HCT116 (cell line): ENCODE results near the gene C21orf91. TPM values are rescaled to one million over a fixed set of nuclear protein-coding genes. Genes with fewer than 3 reads are reported as not detected.

ENCODE experiments used
- ATAC-seq: fragments of 200-7000 bp; cut with Tn5 transposase; 2 replicates; pipeline ENCODE4 v1.9.1; 2020; ENCODE audit warnings: mild to moderate bottlenecking, moderate library complexity
- BruUV-seq: library from RNA; stranded (reverse); fragments of 400-500 nt; replicated peaks from 2 replicates; lab custom pipeline; 2021; lab: Mats Ljungman, UMichigan
- CTCF ChIA-PET: fragments of 300-600 bp; sonication (Branson Sonifier 250); formaldehyde crosslinking; loops from one replicate; lab custom pipeline; 2021; ENCODE audit warnings: antibody characterized with exemption; lab: Charles Lee
- POLR2A ChIA-PET: fragments of 300-600, 350-600 bp; sonication (Branson Sonifier 250); formaldehyde crosslinking; loops from one replicate; lab custom pipeline; 2021; ENCODE audit warnings: antibody characterized with exemption; lab: Charles Lee
- RAD21 ChIA-PET, 2 experiments: fragments of 300-600 bp; sonication (Branson Sonifier 250); formaldehyde crosslinking; loops; one replicate each; lab custom pipeline; 2023; ENCODE audit warnings: low total read pairs in 2 of 2; ENCODE audit not compliant: uncharacterized antibody in 2 of 2, unreplicated experiment in 2 of 2, low non-redundant PET in 1 of 2; lab: Charles Lee
- DNase-seq: peaks from one replicate; pipeline ENCODE4 v3.0.0-alpha.2; 2010; ENCODE audit warnings: low read depth, low spot score
- H2AFZ ChIP-seq: fragments of 200-600 bp; shearing (Covaris generic), sonication (generic); 2 replicates; pipeline ENCODE4 v1.6.1; 2017; ENCODE audit warnings: low read depth, mixed run types, mixed read lengths, antibody characterized with exemption, low read length; ENCODE audit not compliant: poor library complexity, severe bottlenecking
- H3K27ac ChIP-seq: 2 replicates; pipeline ENCODE4 v1.5.1; 2012; ENCODE audit warnings: low read depth, low read length
- H3K27me3 ChIP-seq: fragments of 200-600 bp; sonication (generic); 2 replicates; pipeline ENCODE4 v1.6.1; 2016; ENCODE audit warnings: mixed run types, low read length, mixed read lengths; ENCODE audit not compliant: insufficient read depth
- H3K36me3 ChIP-seq, 2 experiments: fragments of 200-500 bp in 1 of 2; fragments of 200-600 bp in 1 of 2; sonication (Bioruptor generic) in 1 of 2; sonication (generic) in 1 of 2; 2 replicates each; pipeline versions ENCODE4 v1.5.1 to v1.6.1; 2014 to 2016; ENCODE audit warnings: low read length in 2 of 2, inconsistent platforms in 1 of 2, mixed read lengths in 1 of 2, mixed run types in 1 of 2; ENCODE audit not compliant: insufficient read depth in 2 of 2, control insufficient read depth in 1 of 2
- H3K4me1 ChIP-seq, 2 experiments: fragments of 200-600 bp in 1 of 2; sonication (generic) in 1 of 2; 2 replicates each; pipeline versions ENCODE4 v1.5.1 to v1.6.1; 2012 to 2017; ENCODE audit warnings: low read length in 2 of 2, inconsistent platforms in 1 of 2, mild to moderate bottlenecking in 1 of 2, mixed read lengths in 1 of 2, mixed run types in 1 of 2, moderate library complexity in 1 of 2; ENCODE audit not compliant: insufficient read depth in 2 of 2, control insufficient read depth in 1 of 2
- H3K4me2 ChIP-seq: fragments of 200-600 bp; sonication (generic); 2 replicates; pipeline ENCODE4 v1.6.1; 2017; ENCODE audit warnings: mixed run types, low read length, mixed read lengths
- H3K4me3 ChIP-seq, 2 experiments: fragments of 200-600 bp in 1 of 2; sonication (generic) in 1 of 2; replicated peaks in 1 of 2; 2 replicates each; pipeline ENCODE4 v1.5.1; 2011 to 2016; ENCODE audit warnings: low read length in 2 of 2, control low read depth in 1 of 2, low read depth in 1 of 2, mild to moderate bottlenecking in 1 of 2, mixed read lengths in 1 of 2, mixed run types in 1 of 2
- H3K79me2 ChIP-seq: fragments of 200-600 bp; sonication (generic); 2 replicates; pipeline ENCODE4 v1.6.1; 2017; ENCODE audit warnings: mild to moderate bottlenecking, mixed run types, low read length, moderate library complexity, mixed read lengths; ENCODE audit not compliant: insufficient read depth
- H3K9ac ChIP-seq: fragments of 200-600 bp; sonication (generic); 2 replicates; pipeline ENCODE4 v1.6.1; 2016; ENCODE audit warnings: low read length, mixed read lengths
- H3K9me2 ChIP-seq: fragments of 200-600 bp; sonication (generic), shearing (Covaris generic); 2 replicates; pipeline ENCODE4 v1.6.1; 2017; ENCODE audit warnings: mixed run types, mild to moderate bottlenecking, moderate library complexity; ENCODE audit not compliant: insufficient read depth
- H3K9me3 ChIP-seq, 2 experiments: fragments of 200-500 bp in 1 of 2; fragments of 200-600 bp in 1 of 2; sonication (Bioruptor generic) in 1 of 2; sonication (generic) in 1 of 2; 2 replicates each; pipeline ENCODE4 v1.6.1; 2014 to 2017; ENCODE audit warnings: low read length in 2 of 2, mixed read lengths in 2 of 2, inconsistent platforms in 1 of 2, low read depth in 1 of 2, mild to moderate bottlenecking in 1 of 2, mixed run types in 1 of 2, moderate library complexity in 1 of 2; ENCODE audit not compliant: control insufficient read depth in 1 of 2, insufficient read depth in 1 of 2
- H4K20me1 ChIP-seq: fragments of 200-600 bp; sonication (generic), shearing (Covaris generic); 2 replicates; pipeline ENCODE4 v1.6.1; 2017; ENCODE audit warnings: mixed run types, mild to moderate bottlenecking, moderate library complexity; ENCODE audit not compliant: insufficient read depth
- CBX3 ChIP-seq: IDR thresholded peaks from 2 replicates; pipeline ENCODE4 v1.6.1; 2012; ENCODE audit warnings: low read depth
- CEBPB ChIP-seq: IDR thresholded peaks from 2 replicates; pipeline ENCODE4 v1.6.1; 2012; ENCODE audit warnings: low read depth
- EGR1 ChIP-seq: IDR thresholded peaks from 2 replicates; pipeline ENCODE4 v1.6.1; 2012; ENCODE audit warnings: low read depth
- FOSL1 ChIP-seq: IDR thresholded peaks from 2 replicates; pipeline ENCODE4 v1.6.1; 2012; ENCODE audit warnings: low read depth
- POLR2AphosphoS5 ChIP-seq: IDR thresholded peaks from 2 replicates; pipeline ENCODE4 v1.6.1; 2011; ENCODE audit warnings: mild to moderate bottlenecking, low read depth, low read length, moderate library complexity
- RAD21 ChIP-seq: IDR thresholded peaks from 2 replicates; pipeline ENCODE4 v1.6.1; 2012; ENCODE audit warnings: low read depth, mild to moderate bottlenecking
- SRF ChIP-seq: IDR thresholded peaks from 2 replicates; pipeline ENCODE4 v1.6.1; 2012; ENCODE audit warnings: low read depth
- TCF7L2 ChIP-seq: IDR thresholded peaks from 2 replicates; pipeline ENCODE4 v1.7.0; 2011; ENCODE audit warnings: borderline replicate concordance, inconsistent platforms; ENCODE audit not compliant: insufficient read depth, insufficient read length; ENCODE audit errors: extremely low read depth
- ZNF274 ChIP-seq: fragments of 200-500 bp; sonication (Bioruptor generic); IDR thresholded peaks from 2 replicates; pipeline ENCODE4 v1.6.1; 2014; ENCODE audit warnings: mild to moderate bottlenecking, low read depth, low read length, inconsistent platforms
- intact Hi-C: fragments of 100-400 bp; cut with micrococcal nuclease; formaldehyde crosslinking; loops from 2 replicates; pipeline ENCODE4 v1.10.0; 2022
- total RNA-seq: library from RNA; stranded (reverse); gene quantifications from one replicate; pipeline ENCODE4 v1.2.1, GENCODE V29; 2021; ENCODE audit not compliant: unreplicated experiment
- TF ChIP-seq, protein P1 (sequence below), 3 experiments: fragments of 200-600 bp in 1 of 3; sonication (generic) in 1 of 3; IDR thresholded peaks in 2 of 3; conservative IDR thresholded peaks in 1 of 3; 2 replicates each; pipeline ENCODE4 v1.5.1; 2012 to 2017; ENCODE audit warnings: low read depth in 2 of 3, low read length in 2 of 3, antibody characterized with exemption in 1 of 3, borderline replicate concordance in 1 of 3, control low read depth in 1 of 3, mild to moderate bottlenecking in 1 of 3, mixed read lengths in 1 of 3, mixed run types in 1 of 3, moderate library complexity in 1 of 3; ENCODE audit not compliant: insufficient read depth in 1 of 3
- TF ChIP-seq, protein P2 (sequence below): IDR thresholded peaks from 2 replicates; pipeline ENCODE4 v1.6.1; 2012; ENCODE audit warnings: low read depth
- TF ChIP-seq, protein P3 (sequence below): IDR thresholded peaks from 2 replicates; pipeline ENCODE4 v1.6.1; 2012

C21orf91 gene
- total RNA-seq, 1 experiment from 2014 or later: 17.7 TPM

DNA sequence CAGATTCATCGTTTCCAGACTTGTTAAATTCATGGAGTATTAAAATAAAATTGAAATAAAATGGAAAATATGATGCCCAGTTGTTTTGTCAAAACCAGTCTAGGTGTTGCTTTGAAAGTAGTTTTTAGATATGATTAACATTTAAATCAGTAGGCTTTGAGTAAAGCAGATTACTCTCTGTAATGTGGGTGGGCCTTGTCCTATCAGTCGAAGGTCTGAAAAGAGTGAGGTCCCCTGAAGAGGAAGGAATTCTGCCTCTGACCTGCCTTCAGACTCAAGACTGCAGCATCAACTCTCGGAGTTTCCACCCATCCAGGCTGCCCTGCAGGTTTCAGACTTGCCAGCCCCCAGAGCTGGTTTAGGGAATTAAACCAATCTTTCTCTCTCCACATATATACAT is 36.2 kb downstream of the C21orf91 start:
- H3K27ac ChIP-seq: no peak overlapping the region
- no peaks in the 10 kb centered on the region for H4K20me1 ChIP-seq
- no peaks in the 10 kb centered on the region for H3K9me2 ChIP-seq
- POLR2A ChIA-PET: no interaction called here
- DNase-seq (no peak), ATAC-seq (no peak)
- H3K9me3 ChIP-seq: no peaks in the 10 kb centered on the region
- TF ChIP-seq, protein P1, sequence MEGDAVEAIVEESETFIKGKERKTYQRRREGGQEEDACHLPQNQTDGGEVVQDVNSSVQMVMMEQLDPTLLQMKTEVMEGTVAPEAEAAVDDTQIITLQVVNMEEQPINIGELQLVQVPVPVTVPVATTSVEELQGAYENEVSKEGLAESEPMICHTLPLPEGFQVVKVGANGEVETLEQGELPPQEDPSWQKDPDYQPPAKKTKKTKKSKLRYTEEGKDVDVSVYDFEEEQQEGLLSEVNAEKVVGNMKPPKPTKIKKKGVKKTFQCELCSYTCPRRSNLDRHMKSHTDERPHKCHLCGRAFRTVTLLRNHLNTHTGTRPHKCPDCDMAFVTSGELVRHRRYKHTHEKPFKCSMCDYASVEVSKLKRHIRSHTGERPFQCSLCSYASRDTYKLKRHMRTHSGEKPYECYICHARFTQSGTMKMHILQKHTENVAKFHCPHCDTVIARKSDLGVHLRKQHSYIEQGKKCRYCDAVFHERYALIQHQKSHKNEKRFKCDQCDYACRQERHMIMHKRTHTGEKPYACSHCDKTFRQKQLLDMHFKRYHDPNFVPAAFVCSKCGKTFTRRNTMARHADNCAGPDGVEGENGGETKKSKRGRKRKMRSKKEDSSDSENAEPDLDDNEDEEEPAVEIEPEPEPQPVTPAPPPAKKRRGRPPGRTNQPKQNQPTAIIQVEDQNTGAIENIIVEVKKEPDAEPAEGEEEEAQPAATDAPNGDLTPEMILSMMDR (IDR thresholded peaks at IDR 0.05 in 2 of 3, conservative IDR thresholded peaks at IDR 0.05 in 1 of 3; ENCODE audit: borderline replicate concordance in 1 of 3, insufficient read depth in 1 of 3, low read depth in 2 of 3, low read length in 2 of 3): no peak
- TF ChIP-seq SRF (no peak), FOSL1 (no peak), TCF7L2 (no peak), CBX3 (no peak), RAD21 (no peak), ZNF274 (no peak), EGR1 (no peak), POLR2AphosphoS5 (no peak), CEBPB (no peak)
- TF ChIP-seq, protein P2, sequence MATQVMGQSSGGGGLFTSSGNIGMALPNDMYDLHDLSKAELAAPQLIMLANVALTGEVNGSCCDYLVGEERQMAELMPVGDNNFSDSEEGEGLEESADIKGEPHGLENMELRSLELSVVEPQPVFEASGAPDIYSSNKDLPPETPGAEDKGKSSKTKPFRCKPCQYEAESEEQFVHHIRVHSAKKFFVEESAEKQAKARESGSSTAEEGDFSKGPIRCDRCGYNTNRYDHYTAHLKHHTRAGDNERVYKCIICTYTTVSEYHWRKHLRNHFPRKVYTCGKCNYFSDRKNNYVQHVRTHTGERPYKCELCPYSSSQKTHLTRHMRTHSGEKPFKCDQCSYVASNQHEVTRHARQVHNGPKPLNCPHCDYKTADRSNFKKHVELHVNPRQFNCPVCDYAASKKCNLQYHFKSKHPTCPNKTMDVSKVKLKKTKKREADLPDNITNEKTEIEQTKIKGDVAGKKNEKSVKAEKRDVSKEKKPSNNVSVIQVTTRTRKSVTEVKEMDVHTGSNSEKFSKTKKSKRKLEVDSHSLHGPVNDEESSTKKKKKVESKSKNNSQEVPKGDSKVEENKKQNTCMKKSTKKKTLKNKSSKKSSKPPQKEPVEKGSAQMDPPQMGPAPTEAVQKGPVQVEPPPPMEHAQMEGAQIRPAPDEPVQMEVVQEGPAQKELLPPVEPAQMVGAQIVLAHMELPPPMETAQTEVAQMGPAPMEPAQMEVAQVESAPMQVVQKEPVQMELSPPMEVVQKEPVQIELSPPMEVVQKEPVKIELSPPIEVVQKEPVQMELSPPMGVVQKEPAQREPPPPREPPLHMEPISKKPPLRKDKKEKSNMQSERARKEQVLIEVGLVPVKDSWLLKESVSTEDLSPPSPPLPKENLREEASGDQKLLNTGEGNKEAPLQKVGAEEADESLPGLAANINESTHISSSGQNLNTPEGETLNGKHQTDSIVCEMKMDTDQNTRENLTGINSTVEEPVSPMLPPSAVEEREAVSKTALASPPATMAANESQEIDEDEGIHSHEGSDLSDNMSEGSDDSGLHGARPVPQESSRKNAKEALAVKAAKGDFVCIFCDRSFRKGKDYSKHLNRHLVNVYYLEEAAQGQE: no peak
- TF ChIP-seq, protein P3, sequence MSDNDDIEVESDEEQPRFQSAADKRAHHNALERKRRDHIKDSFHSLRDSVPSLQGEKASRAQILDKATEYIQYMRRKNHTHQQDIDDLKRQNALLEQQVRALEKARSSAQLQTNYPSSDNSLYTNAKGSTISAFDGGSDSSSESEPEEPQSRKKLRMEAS: no peak
- no peak overlapping the region for H2AFZ ChIP-seq
- RAD21 ChIA-PET: no interaction called here
- H3K4me1 ChIP-seq: no peaks in the 10 kb centered on the region
- CTCF ChIA-PET: no interaction called here
- BruUV-seq: no TSS peak
- peaks cover 0 to 2% of the 10 kb centered on the region in 2 experiments; a peak in 1 of 4 replicates for H3K36me3 ChIP-seq
- H3K9ac ChIP-seq: no peak overlapping the region
- H3K4me3 ChIP-seq: no peak overlapping the region
- no peaks in the 10 kb centered on the region for H3K79me2 ChIP-seq
- intact Hi-C loops: no loop called here
- H3K4me2 ChIP-seq: no peak overlapping the region
- no peaks in the 10 kb centered on the region for H3K27me3 ChIP-seq
